Heart left ventricle (tissue), 16 donors: ENCODE data around the gene SREBF1. TPM values are rescaled to one million over a fixed set of nuclear protein-coding genes. Genes with fewer than 3 reads are reported as not detected.

ENCODE experiments used
- ATAC-seq, 4 donors: fragments of 200-7000 bp; cut with Tn5 transposase; one replicate each; pipeline ENCODE4 v1.9.1; 2020 to 2022; ENCODE audit warnings: moderate library complexity in 4 of 4, mild to moderate bottlenecking in 3 of 4, moderate number of reproducible peaks in 1 of 4
- DNase-seq, 5 donors: peaks; one replicate each; pipeline ENCODE4 v3.0.0-alpha.2; 2020
- H3K27ac ChIP-seq, 12 donors: fragments of 200-600 bp; sonication (generic) in 4 of 12; one replicate each; pipeline versions ENCODE4 v1.5.0 to v1.8.0; 2016 to 2022; ENCODE audit warnings: mild to moderate bottlenecking in 2 of 12
- H3K27me3 ChIP-seq, 9 donors: fragments of 200-600 bp; sonication (generic) in 2 of 9; one replicate each; pipeline versions ENCODE4 v1.5.1 to v1.8.0; 2016 to 2022; ENCODE audit warnings: mild to moderate bottlenecking in 3 of 9
- H3K36me3 ChIP-seq, 9 donors: fragments of 200-600 bp; sonication (generic) in 2 of 9; one replicate each; pipeline versions ENCODE4 v1.5.0 to v1.8.0; 2018 to 2022; ENCODE audit warnings: mild to moderate bottlenecking in 2 of 9
- H3K4me1 ChIP-seq, 12 donors: fragments of 200-600 bp; sonication (generic) in 4 of 12; one replicate each; pipeline versions ENCODE4 v1.5.0 to v1.8.0; 2016 to 2022; ENCODE audit warnings: mild to moderate bottlenecking in 3 of 12
- H3K4me3 ChIP-seq, 12 donors: fragments of 200-600 bp; sonication (generic) in 4 of 12; one replicate each; pipeline versions ENCODE4 v1.5.0 to v1.8.0; 2017 to 2022; ENCODE audit warnings: mild to moderate bottlenecking in 9 of 12, moderate library complexity in 4 of 12
- H3K9me3 ChIP-seq, 12 donors: fragments of 200-600 bp; sonication (generic) in 4 of 12; one replicate each; pipeline versions ENCODE4 v1.5.0 to v1.8.0; 2016 to 2022; ENCODE audit warnings: mild to moderate bottlenecking in 1 of 12
- CTCF ChIP-seq, 12 donors: fragments of 200-600 bp; sonication (generic) in 4 of 12; IDR thresholded peaks; one replicate each; pipeline versions ENCODE4 v1.5.0 to v1.8.0; 2018 to 2022; ENCODE audit warnings: antibody characterized with exemption in 12 of 12, mild to moderate bottlenecking in 5 of 12
- POLR2A ChIP-seq, 2 donors: fragments of 450-650 bp; IDR thresholded peaks; one replicate each; pipeline ENCODE4 v1.6.1; 2017; ENCODE audit warnings: antibody characterized with exemption in 2 of 2, mild to moderate bottlenecking in 2 of 2, moderate library complexity in 2 of 2
- WGBS, 4 donors: extraction: QIAGEN DNeasy Blood & Tissue Kit in 2 of 4; methylation state at CpG; one replicate each; pipeline versions ENCODE4 v1.1.5 to v1.1.7; 2013 to 2018; 5-methylcytosine and 5-hydroxymethylcytosine counted together
- intact Hi-C, 10 donors: fragments of 100-400 bp; cut with DNase I; formaldehyde crosslinking; loops; one replicate each; pipeline versions ENCODE4 v1.11.1 to v1.14.2; 2022
- polyA plus RNA-seq, 2 donors: library from polyadenylated mRNA; stranded (reverse); fragments of 200-250 nt; gene quantifications; one replicate each; pipeline ENCODE4 v1.2.3, GENCODE V29; 2013
- total RNA-seq, 9 donors: library from RNA; depleted of rRNA in 2 of 9; stranded (reverse); fragments of >200 nt in 2 of 9; fragmentation: NEBNext Ultra II Directional in 3 of 9; extraction: Animal tissue kit (Norgen Biotek cat#: 25700) in 3 of 9; gene quantifications; one replicate each; pipeline versions ENCODE4 v1.1.0 to v1.2.4, GENCODE V29; 2016 to 2023
- donor health status: ischemic (EF 13 %, LVEDD 7.1; RV severe dilation, severe dysfunction).
- donor health status: healthy with polysubstance abuse.
- donor health status: DM: no; HTN: yes; CAD: no.
- donor health status: DM: no; HTN: no; CAD: no.
- donor health status: ischemic (EF 25% LVEDD 6.9; RV normal size, moderate dysfunction).
- donor health status: ischemic (EF 25% LVEDD 5.7; RV mildly dilated, moderate dysfunction).
- donor health status: healthy.
- donor health status: DM: yes; HTN: yes; CAD: no.
- donor health status: ischemic (EF 35%, LVEDD 5.7; RV mildly dilated, moderate dysfunction).
- donor health status: nonischemic (EF 11% LVEDD 7.7; RV severe dilation, severe dysfunction).
- donor health status: DM: yes; HTN: yes; CAD: no.
- donor health status: PGD.
- donor health status: ischemic (EF 29% LVEDD 5.4; RV normal size, mild dysfunction).
- donor health status: nonischemic (EF 23%, LVEDD 6.1; RV moderate dilation, normal function).

SREBF1 gene
- total and polyA plus RNA-seq, 11 donors, result 12.8 to 55.2 (median 21.4) TPM

GRCh38 chr17:17770632-17771044 is 66.1 kb downstream of the SREBF1 start:
- Histone ChIP-seq H3K27me3 (no peaks in the 10 kb centered on the region), H3K4me1 (peaks cover 14 to 81% (median 58%) of the 10 kb centered on the region in 12 donors), H3K36me3 (peaks cover 0 to 3% (median 0%) of the 10 kb centered on the region in 9 donors), H3K9me3 (no peaks in the 10 kb centered on the region), H3K27ac (peak overlapping the region in 10 of 12 donors; percentile 17 to 80 (median 50)), H3K4me3 (no peak overlapping the region)
- DNase-seq, result no peak
- intact Hi-C loops, result loop anchor here in 1 of 10 donors (10.0 kb wide), 1 partner anchor 86 kb away; the partner anchor contains the start of gene RAI1
- no peak for TF ChIP-seq CTCF (IDR thresholded peaks at IDR 0.05)
- TF ChIP-seq POLR2A (IDR thresholded peaks at IDR 0.05), result no peak
- peak in 3 of 4 donors; percentile 29 to 51 (median 50) for ATAC-seq
- WGBS, 4 donors, result 51 to 75% (median 69%) methylated on average over 6 to 13 of the region's 13 CpGs

- peaks cover 14 to 81% (median 58%) of the 10 kb centered on the region in 12 donors for H3K4me1 ChIP-seq
- ATAC-seq, result no peak
- 72 to 79% (median 74%) methylated on average over 23 to 25 of the region's 25 CpGs for WGBS, 4 donors
- H3K4me3 ChIP-seq, result no peak overlapping the region
- H3K27me3 ChIP-seq, result no peaks in the 10 kb centered on the region
- TF ChIP-seq POLR2A (IDR thresholded peaks at IDR 0.05), result no peak
- no peak for TF ChIP-seq CTCF (IDR thresholded peaks at IDR 0.05)
- H3K9me3 ChIP-seq, result no peaks in the 10 kb centered on the region
- intact Hi-C loops, result loop anchor here in 1 of 10 donors (10.0 kb wide), 1 partner anchor 85 kb away; the partner anchor contains the start of gene RAI1
- no peak for DNase-seq
- peak overlapping the region in 10 of 12 donors; percentile 17 to 80 (median 50) for H3K27ac ChIP-seq
- H3K36me3 ChIP-seq, result peaks cover 0 to 4% (median 0%) of the 10 kb centered on the region in 9 donors
Measured at GRCh38 chr17:17769869-17770631, 66.7 kb downstream of the SREBF1 start.

- peak overlapping the region in 8 of 12 donors; percentile 9 to 80 (median 33) for H3K27ac ChIP-seq
- intact Hi-C loops, result no loop called here
- no peak overlapping the region for H3K4me3 ChIP-seq
- no peaks in the 10 kb centered on the region for H3K9me3 ChIP-seq
- no peaks in the 10 kb centered on the region for H3K27me3 ChIP-seq
- WGBS, 4 donors, result 41 to 55% (median 51%) methylated on average over 12 to 14 of the region's 14 CpGs
- peaks cover 0 to 6% (median 0%) of the 10 kb centered on the region in 9 donors for H3K36me3 ChIP-seq
- peak in 2 of 5 donors; percentile 53 to 62 for DNase-seq
- ATAC-seq, result peak; percentile 47 to 73 (median 56)
- TF ChIP-seq POLR2A (IDR thresholded peaks at IDR 0.05) (no peak), CTCF (IDR thresholded peaks at IDR 0.05) (no peak)
- H3K4me1 ChIP-seq, result peaks cover 11 to 69% (median 49%) of the 10 kb centered on the region in 12 donors
Measured at GRCh38 chr17:17768424-17769088, 68.2 kb downstream of the SREBF1 start.
